GM12878 (cell line): ENCODE measurements around the gene TXNRD3. TPM values are rescaled to one million over a fixed set of nuclear protein-coding genes. Genes with fewer than 3 reads are reported as not detected.

Experiments used
- ATAC-seq: fragments of 200-7000 bp; cut with Tn5 transposase; 3 replicates; pipeline ENCODE4 v1.9.1; 2020; ENCODE audit warnings: mild to moderate bottlenecking, moderate library complexity
- BruUV-seq: library from RNA; stranded (reverse); fragments of 400-500 nt; replicated peaks from 2 replicates; lab custom pipeline; 2021; lab: Mats Ljungman, UMichigan
- CTCF ChIA-PET: fragments of 300-600 bp; sonication (Branson Sonifier 250); formaldehyde crosslinking; extraction: SDS; loops from one replicate; lab custom pipeline; 2021; ENCODE audit warnings: inconsistent platforms; lab: Yijun Ruan, JAX
- POLR2A ChIA-PET: fragments of 350-600 bp; formaldehyde crosslinking; extraction: SDS; loops from one replicate; lab custom pipeline; 2021; ENCODE audit warnings: inconsistent platforms; lab: Charles Lee
- RAD21 ChIA-PET: fragments of 300-600 bp; sonication (Branson Sonifier 250); formaldehyde crosslinking; loops from one replicate; lab custom pipeline; 2023; ENCODE audit warnings: antibody characterized with exemption; ENCODE audit not compliant: unreplicated experiment; lab: Charles Lee
- SMC1A ChIA-PET: fragments of 300-600 bp; sonication (Branson Sonifier 250); formaldehyde crosslinking; loops from one replicate; lab custom pipeline; 2023; ENCODE audit not compliant: unreplicated experiment, uncharacterized antibody; lab: Charles Lee
- DNase-seq: peaks from one replicate; pipeline ENCODE4 v3.0.0-alpha.2; 2011; ENCODE audit warnings: low read depth, low spot score
- FAIRE-seq: peaks from 3 replicates; lab custom pipeline; 2011; peaks lifted over from hg19 to GRCh38; lab: Jason Lieb, UNC
- H2AFZ ChIP-seq: 2 replicates; pipeline ENCODE4 v1.6.0; 2011; ENCODE audit warnings: low read depth, low read length, control low read depth; ENCODE audit not compliant: control insufficient read depth
- H3K27ac ChIP-seq: 2 replicates; pipeline ENCODE4 v1.5.1; 2011; ENCODE audit warnings: control low read depth; ENCODE audit not compliant: control insufficient read depth, insufficient read depth
- H3K27me3 ChIP-seq, 2 experiments: replicated peaks in 1 of 2; 2 replicates each; pipeline versions ENCODE4 v1.6.0 to v1.6.1; 2011; ENCODE audit warnings: low read length in 1 of 2; ENCODE audit not compliant: control insufficient read depth in 2 of 2, insufficient read depth in 2 of 2
- H3K36me3 ChIP-seq, 2 experiments: 2 replicates each; pipeline ENCODE4 v1.5.1; 2011; ENCODE audit warnings: low read length in 1 of 2; ENCODE audit not compliant: control insufficient read depth in 2 of 2, insufficient read depth in 2 of 2
- H3K4me1 ChIP-seq: 2 replicates; pipeline ENCODE4 v1.6.1; 2011; ENCODE audit warnings: mild to moderate bottlenecking, low read length, moderate library complexity, mixed read lengths; ENCODE audit not compliant: control insufficient read depth, insufficient read depth
- H3K4me2 ChIP-seq: 2 replicates; pipeline ENCODE4 v1.6.0; 2011; ENCODE audit warnings: control low read depth; ENCODE audit not compliant: control insufficient read depth, insufficient read depth
- H3K4me3 ChIP-seq: fragments of 200-600 bp; sonication (generic); 2 replicates; pipeline ENCODE4 v1.5.1; 2016
- H3K79me2 ChIP-seq: 2 replicates; pipeline ENCODE4 v1.6.0; 2011; ENCODE audit warnings: low read length; ENCODE audit not compliant: control insufficient read depth, insufficient read depth
- H3K9ac ChIP-seq: 2 replicates; pipeline ENCODE4 v1.8.0; 2011; ENCODE audit warnings: low read length, control low read depth, mixed read lengths; ENCODE audit not compliant: control insufficient read depth, insufficient read depth
- H3K9me3 ChIP-seq: replicated peaks from 3 replicates; pipeline ENCODE4 v1.5.1; 2011; ENCODE audit warnings: mild to moderate bottlenecking, low read length; ENCODE audit not compliant: control insufficient read depth, insufficient read depth
- H4K20me1 ChIP-seq: 2 replicates; pipeline ENCODE4 v1.6.0; 2011; ENCODE audit not compliant: control insufficient read depth, insufficient read depth
- WGBS: methylation state at CpG from one replicate; pipeline ENCODE4 v1.1.6; 2016; ENCODE audit warnings: low lambda C conversion rate; ENCODE audit not compliant: insufficient replicate concordance, insufficient coverage; ENCODE audit errors: missing lambda C conversion rate; 5-methylcytosine and 5-hydroxymethylcytosine counted together
- in situ Hi-C: fragments of 300-500 bp; cut with MboI; formaldehyde crosslinking; loops from 9 replicates; pipeline ENCODE4 v1.14.3; 2018; ENCODE audit warnings: mixed read lengths
- intact Hi-C: fragments of 100-400 bp; cut with micrococcal nuclease; formaldehyde crosslinking; loops from one replicate; pipeline ENCODE4 v1.14.2; 2022; ENCODE audit not compliant: unreplicated experiment
- polyA plus RNA-seq, 11 experiments: library from polyadenylated mRNA; depleted of rRNA in 4 of 11; unstranded in 6 of 11; stranded (reverse) in 5 of 11; fragments of >200 nt; fragmentation: Nextera tagmentation in 4 of 11; fragmentation: Illumina TruSeq in 1 of 11; extraction: Ambion mirVana in 4 of 11; extraction: Trizol in 1 of 11; gene quantifications; 1 replicate in 1 of 11; 2 replicates in 10 of 11; pipeline versions ENCODE4 v1.2.1 to v1.2.3, GENCODE V29; 2011 to 2016; ENCODE audit warnings: inconsistent platforms in 2 of 11, missing spikeins in 2 of 11, low read depth in 1 of 11
- total RNA-seq, 4 experiments: library from RNA; depleted of rRNA in 3 of 4; stranded (reverse); fragments of >200 nt in 3 of 4; fragmentation: Illumina TruSeq in 1 of 4; extraction: Trizol in 1 of 4; gene quantifications; 2 replicates each; pipeline versions ENCODE4 v1.2.1 to v1.2.3, GENCODE V29; 2013 to 2021
- TF ChIP-seq, protein P1 (sequence below): fragments of 450-650 bp; IDR thresholded peaks from 2 replicates; pipeline ENCODE4 v1.6.1; 2017; ENCODE audit warnings: mild to moderate bottlenecking, moderate library complexity
- TF ChIP-seq, protein P2 (sequence below), 3 experiments: IDR thresholded peaks in 2 of 3; conservative IDR thresholded peaks in 1 of 3; 2 replicates each; pipeline ENCODE4 v1.5.1; 2011; ENCODE audit warnings: low read depth in 3 of 3, low read length in 3 of 3, mild to moderate bottlenecking in 3 of 3, control low read depth in 2 of 3, moderate library complexity in 2 of 3, inconsistent platforms in 1 of 3, mixed read lengths in 1 of 3; ENCODE audit not compliant: control insufficient read depth in 2 of 3, insufficient read depth in 1 of 3; ENCODE audit errors: extremely low read depth in 1 of 3

Gene TXNRD3
- total and polyA plus RNA-seq, 10 of the 15 experiments (the other 5 are each of a cell fraction or from before 2014, with no cell fraction given): not detected

DNA sequence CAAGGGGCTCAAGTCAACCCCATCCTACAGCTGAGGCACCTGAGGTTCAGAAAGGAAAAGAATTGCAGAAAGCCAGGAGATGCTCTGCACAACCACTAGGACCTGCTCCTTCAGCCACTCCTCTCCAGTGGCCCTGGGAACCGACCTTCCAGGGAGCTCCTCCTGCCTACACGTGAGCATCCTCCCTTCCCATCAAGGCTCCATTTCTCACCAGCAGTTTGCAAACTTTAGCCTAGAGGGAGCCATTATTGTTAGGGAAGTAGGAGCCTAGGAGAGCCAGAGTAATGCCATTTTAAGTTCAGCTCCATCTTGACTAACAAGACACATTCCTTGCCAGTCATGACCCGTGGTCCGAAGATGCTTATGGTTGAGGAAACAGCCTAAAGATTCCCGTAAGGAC lies 37.9 kb upstream of the TXNRD3 start:
- BruUV-seq: no TSS peak
- no peak overlapping the region for H3K27ac ChIP-seq
- no peak overlapping the region for H3K9ac ChIP-seq
- ATAC-seq (no peak), DNase-seq (no peak), FAIRE-seq (no peak)
- no peaks in the 10 kb centered on the region; a peak in 2 of 4 replicates for H3K27me3 ChIP-seq
- no peaks in the 10 kb centered on the region for H3K36me3 ChIP-seq
- TF ChIP-seq, protein P1, sequence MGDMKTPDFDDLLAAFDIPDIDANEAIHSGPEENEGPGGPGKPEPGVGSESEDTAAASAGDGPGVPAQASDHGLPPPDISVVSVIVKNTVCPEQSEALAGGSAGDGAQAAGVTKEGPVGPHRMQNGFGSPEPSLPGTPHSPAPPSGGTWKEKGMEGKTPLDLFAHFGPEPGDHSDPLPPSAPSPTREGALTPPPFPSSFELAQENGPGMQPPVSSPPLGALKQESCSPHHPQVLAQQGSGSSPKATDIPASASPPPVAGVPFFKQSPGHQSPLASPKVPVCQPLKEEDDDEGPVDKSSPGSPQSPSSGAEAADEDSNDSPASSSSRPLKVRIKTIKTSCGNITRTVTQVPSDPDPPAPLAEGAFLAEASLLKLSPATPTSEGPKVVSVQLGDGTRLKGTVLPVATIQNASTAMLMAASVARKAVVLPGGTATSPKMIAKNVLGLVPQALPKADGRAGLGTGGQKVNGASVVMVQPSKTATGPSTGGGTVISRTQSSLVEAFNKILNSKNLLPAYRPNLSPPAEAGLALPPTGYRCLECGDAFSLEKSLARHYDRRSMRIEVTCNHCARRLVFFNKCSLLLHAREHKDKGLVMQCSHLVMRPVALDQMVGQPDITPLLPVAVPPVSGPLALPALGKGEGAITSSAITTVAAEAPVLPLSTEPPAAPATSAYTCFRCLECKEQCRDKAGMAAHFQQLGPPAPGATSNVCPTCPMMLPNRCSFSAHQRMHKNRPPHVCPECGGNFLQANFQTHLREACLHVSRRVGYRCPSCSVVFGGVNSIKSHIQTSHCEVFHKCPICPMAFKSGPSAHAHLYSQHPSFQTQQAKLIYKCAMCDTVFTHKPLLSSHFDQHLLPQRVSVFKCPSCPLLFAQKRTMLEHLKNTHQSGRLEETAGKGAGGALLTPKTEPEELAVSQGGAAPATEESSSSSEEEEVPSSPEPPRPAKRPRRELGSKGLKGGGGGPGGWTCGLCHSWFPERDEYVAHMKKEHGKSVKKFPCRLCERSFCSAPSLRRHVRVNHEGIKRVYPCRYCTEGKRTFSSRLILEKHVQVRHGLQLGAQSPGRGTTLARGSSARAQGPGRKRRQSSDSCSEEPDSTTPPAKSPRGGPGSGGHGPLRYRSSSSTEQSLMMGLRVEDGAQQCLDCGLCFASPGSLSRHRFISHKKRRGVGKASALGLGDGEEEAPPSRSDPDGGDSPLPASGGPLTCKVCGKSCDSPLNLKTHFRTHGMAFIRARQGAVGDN: no peak
- TF ChIP-seq, protein P2, sequence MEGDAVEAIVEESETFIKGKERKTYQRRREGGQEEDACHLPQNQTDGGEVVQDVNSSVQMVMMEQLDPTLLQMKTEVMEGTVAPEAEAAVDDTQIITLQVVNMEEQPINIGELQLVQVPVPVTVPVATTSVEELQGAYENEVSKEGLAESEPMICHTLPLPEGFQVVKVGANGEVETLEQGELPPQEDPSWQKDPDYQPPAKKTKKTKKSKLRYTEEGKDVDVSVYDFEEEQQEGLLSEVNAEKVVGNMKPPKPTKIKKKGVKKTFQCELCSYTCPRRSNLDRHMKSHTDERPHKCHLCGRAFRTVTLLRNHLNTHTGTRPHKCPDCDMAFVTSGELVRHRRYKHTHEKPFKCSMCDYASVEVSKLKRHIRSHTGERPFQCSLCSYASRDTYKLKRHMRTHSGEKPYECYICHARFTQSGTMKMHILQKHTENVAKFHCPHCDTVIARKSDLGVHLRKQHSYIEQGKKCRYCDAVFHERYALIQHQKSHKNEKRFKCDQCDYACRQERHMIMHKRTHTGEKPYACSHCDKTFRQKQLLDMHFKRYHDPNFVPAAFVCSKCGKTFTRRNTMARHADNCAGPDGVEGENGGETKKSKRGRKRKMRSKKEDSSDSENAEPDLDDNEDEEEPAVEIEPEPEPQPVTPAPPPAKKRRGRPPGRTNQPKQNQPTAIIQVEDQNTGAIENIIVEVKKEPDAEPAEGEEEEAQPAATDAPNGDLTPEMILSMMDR (IDR thresholded peaks at IDR 0.05 in 2 of 3, conservative IDR thresholded peaks at IDR 0.05 in 1 of 3; ENCODE audit: control insufficient read depth in 2 of 3, extremely low read depth in 1 of 3, insufficient read depth in 1 of 3, low read depth in 3 of 3, low read length in 3 of 3): peak in 1 of 3 experiments; percentile 8; a peak in 1 of 6 replicates
- H2AFZ ChIP-seq: no peak overlapping the region
- H3K4me3 ChIP-seq: no peak overlapping the region
- RAD21 ChIA-PET: no interaction called here
- CTCF ChIA-PET: interaction anchor here (1.2 kb wide), 1 partner anchor 8 kb away, joined by 3 read pairs; no protein-coding TSS in a partner anchor
- H3K4me1 ChIP-seq: no peaks in the 10 kb centered on the region
- H3K79me2 ChIP-seq: no peaks in the 10 kb centered on the region
- in situ Hi-C loops: no loop called here
- no peaks in the 10 kb centered on the region for H4K20me1 ChIP-seq
- no peaks in the 10 kb centered on the region for H3K9me3 ChIP-seq
- H3K4me2 ChIP-seq: no peak overlapping the region
- 11% methylated on average over 5 of the region's 5 CpGs for WGBS
- SMC1A ChIA-PET: no interaction called here
- intact Hi-C loops: no loop called here
- POLR2A ChIA-PET: no interaction called here
